ENCODE measurements around the gene LATS2.

GRCh38 chr13:20940083-20940482 is 121.3 kb downstream of the LATS2 start:
- TF ChIP-seq L3MBTL2 (conservative IDR thresholded peaks at IDR 0.05) = no peak
- TF ChIP-seq SP1 (IDR thresholded peaks at IDR 0.05) = no peak
- no peak for TF ChIP-seq NFRKB (IDR thresholded peaks at IDR 0.05)
- TF ChIP-seq FOXK2 (IDR thresholded peaks at IDR 0.05) = no peak
- no peak for TF ChIP-seq BHLHE40 (IDR thresholded peaks at IDR 0.05; ENCODE audit: borderline replicate concordance)
- TF ChIP-seq FOXA1 (IDR thresholded peaks at IDR 0.05) = no peak
- no peak for TF ChIP-seq ELF4 (IDR thresholded peaks at IDR 0.05)
- TF ChIP-seq FOXM1 (IDR thresholded peaks at IDR 0.05; ENCODE audit: borderline replicate concordance) = no peak
- TF ChIP-seq HDGF (IDR thresholded peaks at IDR 0.05; ENCODE audit: borderline replicate concordance) = no peak
- TF ChIP-seq ZNF384 (IDR thresholded peaks at IDR 0.05) = no peak
